GM19035 (cell line): Measurements from ENCODE around the gene ST3GAL3.
"Not testable (repeated sequence)": the region's sequence is repeated elsewhere in the genome, so short reads cannot be mapped to it uniquely, and the experiment has no call there.

ENCODE experiments used
- ATAC-seq: cut with Tn5 transposase; IDR thresholded peaks from one replicate; pipeline ENCODE4 v1.9.1; 2021; ENCODE audit not compliant: unreplicated experiment

The ST3GAL3 gene

GRCh38 chr1:43753422-43753821, 46.1 kb downstream of the ST3GAL3 start:
- no peak for ATAC-seq

GRCh38 chr1:43754892-43755291, 47.6 kb downstream of the ST3GAL3 start:
- no peak for ATAC-seq

- no peak for ATAC-seq
Observed at GRCh38 chr1:43757343-43758053, 50.2 kb downstream of the ST3GAL3 start.

- no peak for ATAC-seq
Observed at GRCh38 chr1:43760745-43761317, 53.5 kb downstream of the ST3GAL3 start.

GRCh38 chr1:43763497-43763973, 56.2 kb downstream of the ST3GAL3 start:
- no peak for ATAC-seq

GRCh38 chr1:43764581-43764980, 57.2 kb downstream of the ST3GAL3 start:
- no peak for ATAC-seq

- ATAC-seq: no peak
Observed at GRCh38 chr1:43766086-43766784, 58.9 kb downstream of the ST3GAL3 start.

- no peak for ATAC-seq
Observed at GRCh38 chr1:43766818-43767525, 59.6 kb downstream of the ST3GAL3 start.

GRCh38 chr1:43768168-43768567, 60.8 kb downstream of the ST3GAL3 start:
- no peak for ATAC-seq

GRCh38 chr1:43769350-43769908, 62.1 kb downstream of the ST3GAL3 start:
- ATAC-seq: no peak

- ATAC-seq: no peak
Observed at GRCh38 chr1:43770111-43770510, 62.8 kb downstream of the ST3GAL3 start.

- ATAC-seq: no peak
Observed at GRCh38 chr1:43772978-43773377, 65.6 kb downstream of the ST3GAL3 start.

GRCh38 chr1:43773821-43774220, 66.5 kb downstream of the ST3GAL3 start:
- no peak for ATAC-seq

GRCh38 chr1:43774359-43774758, 67.0 kb downstream of the ST3GAL3 start:
- ATAC-seq: no peak

- ATAC-seq: no peak
Observed at GRCh38 chr1:43776043-43776761, 68.9 kb downstream of the ST3GAL3 start.

- ATAC-seq: not testable (repeated sequence)
Observed at GRCh38 chr1:43777916-43778315, 70.6 kb downstream of the ST3GAL3 start.

GRCh38 chr1:43779266-43779665, 71.9 kb downstream of the ST3GAL3 start:
- ATAC-seq: no peak

- no peak for ATAC-seq
Observed at GRCh38 chr1:43779805-43780403, 72.6 kb downstream of the ST3GAL3 start.

- ATAC-seq: no peak
Observed at GRCh38 chr1:43781574-43781973, 74.2 kb downstream of the ST3GAL3 start.

GRCh38 chr1:43783096-43783670, 75.8 kb downstream of the ST3GAL3 start:
- ATAC-seq: no peak
